B cell (primary cell): ENCODE measurements around the gene SMC4. TPM values are rescaled to one million over a fixed set of nuclear protein-coding genes. Genes with fewer than 3 reads are reported as not detected.
A peak's percentile ranks its signal among the peaks of the same experiment; 100 is the strongest.

Experiments
- ATAC-seq: fragments of 200-7000 bp; cut with Tn5 transposase; one replicate; pipeline ENCODE4 v1.10.0; 2021; ENCODE audit warnings: low read depth, mild to moderate bottlenecking, moderate number of reproducible peaks, moderate library complexity
- CTCF ChIA-PET: fragments of 350-600 bp; sonication (Branson Sonifier 250); formaldehyde crosslinking; loops from one replicate; lab custom pipeline; 2021; ENCODE audit warnings: antibody characterized with exemption, inconsistent platforms; lab: Charles Lee
- POLR2A ChIA-PET: fragments of 350-600 bp; sonication (Branson Sonifier 250); formaldehyde crosslinking; loops from one replicate; lab custom pipeline; 2021; ENCODE audit warnings: antibody characterized with exemption; lab: Charles Lee
- DNase-seq: peaks from one replicate; pipeline ENCODE4 v3.0.0; 2013
- H2AFZ ChIP-seq: 2 replicates; pipeline ENCODE4 v1.6.1; 2012; ENCODE audit warnings: mild to moderate bottlenecking, low read depth, low read length; ENCODE audit not compliant: insufficient read depth, poor library complexity, severe bottlenecking
- H3K27ac ChIP-seq, 2 donors: 1 replicate in 1 of 2; 2 replicates in 1 of 2; pipeline ENCODE4 v1.5.1; 2012 to 2013; ENCODE audit warnings: low read length in 2 of 2, mild to moderate bottlenecking in 2 of 2, moderate library complexity in 1 of 2
- H3K27me3 ChIP-seq, 4 experiments: fragments of 200-600 bp in 1 of 4; sonication (generic) in 1 of 4; replicated peaks in 1 of 4; 1 replicate in 2 of 4; 2 replicates in 2 of 4; pipeline versions ENCODE4 v1.6.1 to v1.7.0; 2013 to 2016; ENCODE audit warnings: low read length in 3 of 4, mild to moderate bottlenecking in 2 of 4, mixed read lengths in 1 of 4, moderate library complexity in 1 of 4; ENCODE audit not compliant: insufficient read depth in 4 of 4, control insufficient read depth in 3 of 4; ENCODE audit errors: control extremely low read depth in 1 of 4
- H3K36me3 ChIP-seq, 2 experiments: replicated peaks in 1 of 2; 1 replicate in 1 of 2; 2 replicates in 1 of 2; pipeline versions ENCODE4 v1.6.1 to v1.7.1; 2013; ENCODE audit warnings: low read length in 1 of 2; ENCODE audit not compliant: insufficient read depth in 2 of 2, control insufficient read depth in 1 of 2; ENCODE audit errors: control extremely low read depth in 1 of 2, extremely low read depth in 1 of 2
- H3K4me1 ChIP-seq, 2 donors: fragments of 200-600 bp in 1 of 2; sonication (generic) in 1 of 2; 1 replicate in 1 of 2; 2 replicates in 1 of 2; pipeline versions ENCODE4 v1.5.1 to v1.6.1; 2013 to 2017; ENCODE audit warnings: low read length in 2 of 2; ENCODE audit not compliant: control insufficient read depth in 2 of 2, insufficient read depth in 2 of 2
- H3K4me2 ChIP-seq: replicated peaks from 2 replicates; pipeline ENCODE3; 2012; ENCODE audit warnings: mild to moderate bottlenecking, low read depth, low read length; ENCODE audit not compliant: poor library complexity, severe bottlenecking
- H3K4me3 ChIP-seq, 5 experiments: fragments of 200-600 bp in 1 of 5; sonication (generic) in 1 of 5; 1 replicate in 3 of 5; 2 replicates in 2 of 5; pipeline versions ENCODE4 v1.5.1 to v1.7.0; 2011 to 2016; ENCODE audit warnings: low read length in 4 of 5, mild to moderate bottlenecking in 4 of 5, low read depth in 2 of 5, control low read depth in 1 of 5, moderate library complexity in 1 of 5; ENCODE audit not compliant: insufficient read depth in 1 of 5; ENCODE audit errors: control extremely low read depth in 1 of 5, extremely low read depth in 1 of 5
- H3K79me2 ChIP-seq: fragments of 200-600 bp; sonication (generic); one replicate; pipeline ENCODE4 v1.6.0; 2016; ENCODE audit warnings: low read length; ENCODE audit not compliant: control insufficient read depth, insufficient read depth
- H3K9ac ChIP-seq: fragments of 200-600 bp; sonication (generic); 2 replicates; pipeline ENCODE4 v1.6.1; 2017; ENCODE audit warnings: mild to moderate bottlenecking, low read length, moderate library complexity
- H3K9me3 ChIP-seq, 3 donors: one replicate each; pipeline versions ENCODE4 v1.6.1 to v1.7.1; 2013; ENCODE audit warnings: low read length in 2 of 3; ENCODE audit not compliant: control insufficient read depth in 2 of 3, insufficient read depth in 1 of 3; ENCODE audit errors: control extremely low read depth in 1 of 3
- H4K20me1 ChIP-seq: 2 replicates; pipeline ENCODE4 v1.6.0; 2012; ENCODE audit warnings: mild to moderate bottlenecking, low read length; ENCODE audit not compliant: insufficient read depth, control insufficient read depth, poor library complexity, severe bottlenecking
- H3K27ac Mint-ChIP-seq: one replicate; pipeline ENCODE4 v1.8.0; 2021; ENCODE audit warnings: mixed read lengths
- H3K27me3 Mint-ChIP-seq: one replicate; pipeline ENCODE4 v1.8.0; 2021; ENCODE audit warnings: mixed read lengths
- H3K4me1 Mint-ChIP-seq: one replicate; pipeline ENCODE4 v1.8.0; 2021; ENCODE audit warnings: mixed read lengths
- H3K4me3 Mint-ChIP-seq: one replicate; pipeline ENCODE4 v1.8.0; 2021; ENCODE audit warnings: mixed read lengths
- H3K9me3 Mint-ChIP-seq: one replicate; pipeline ENCODE4 v1.8.0; 2022; ENCODE audit warnings: mixed read lengths; ENCODE audit not compliant: insufficient read depth
- EZH2 ChIP-seq: IDR thresholded peaks from 2 replicates; pipeline ENCODE4 v1.6.1; 2012; ENCODE audit warnings: borderline replicate concordance, low read depth, mild to moderate bottlenecking, moderate library complexity, low read length; ENCODE audit not compliant: insufficient read depth, poor library complexity, severe bottlenecking
- WGBS: methylation state at CpG from one replicate; pipeline ENCODE4 v1.1.5; 2013; ENCODE audit warnings: missing lambda C conversion rate; ENCODE audit not compliant: insufficient coverage; 5-methylcytosine and 5-hydroxymethylcytosine counted together
- intact Hi-C: fragments of 100-400 bp; cut with micrococcal nuclease; formaldehyde crosslinking; loops from one replicate; pipeline ENCODE4 v1.10.0; 2022
- polyA plus RNA-seq: library from polyadenylated mRNA; depleted of rRNA; stranded (reverse); fragments of >200 nt; gene quantifications from 2 replicates; pipeline ENCODE4 v1.2.3, GENCODE V29; 2012
- total RNA-seq, 2 donors: library from RNA; stranded (reverse); fragments of 120-200 nt in 1 of 2; gene quantifications; 1 replicate in 1 of 2; 2 replicates in 1 of 2; pipeline versions ENCODE4 v1.2.3 to v1.2.4, GENCODE V29; 2013 to 2022
- TF ChIP-seq, protein P1 (sequence below): fragments of 200-600 bp; IDR thresholded peaks from one replicate; pipeline ENCODE4 v1.8.0; 2022; ENCODE audit warnings: antibody characterized with exemption, mild to moderate bottlenecking

SMC4 gene
- total and polyA plus RNA-seq, 2 donors (not counting 1 experiment from before 2014, with no cell fraction given), result 12.4 to 55.1 TPM

DNA sequence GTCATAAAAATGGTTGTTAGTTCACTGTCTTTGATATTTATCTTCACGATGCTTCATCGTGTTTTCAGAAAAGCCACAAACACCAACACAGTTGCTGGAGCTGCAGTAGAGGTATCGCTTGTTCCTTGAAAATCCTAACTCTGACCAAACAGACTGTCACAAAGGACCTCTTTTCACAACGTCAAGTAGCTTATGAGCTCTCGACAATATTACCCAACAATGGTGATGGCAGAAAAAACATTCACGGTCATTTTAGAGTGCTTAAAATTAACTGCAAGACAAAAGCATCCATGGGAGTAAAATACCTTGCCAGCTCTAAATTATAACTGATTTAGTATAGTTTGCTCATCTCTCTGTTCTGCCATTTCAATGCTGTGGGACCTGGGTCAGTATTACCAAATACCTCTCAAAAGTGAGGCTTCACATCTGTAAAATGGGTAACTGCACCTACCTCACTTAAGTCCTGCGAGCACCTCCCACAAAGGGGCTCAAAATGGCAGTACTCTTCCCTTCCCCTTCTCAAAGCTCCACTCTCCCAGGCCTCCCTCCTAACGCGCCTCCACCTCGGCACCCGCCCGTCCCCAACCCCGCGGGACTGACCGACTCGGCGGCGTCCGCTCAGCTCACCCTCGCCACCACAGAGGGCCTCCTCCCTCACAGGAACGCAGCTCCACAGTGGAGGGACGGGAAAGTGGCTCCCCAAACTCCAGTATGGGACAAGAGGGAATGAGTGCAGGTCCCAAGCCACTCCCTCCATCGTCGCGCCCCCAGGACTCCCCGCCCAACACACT lies 49.6 kb downstream of the SMC4 start:
- intact Hi-C loops, result loop anchor here (1.0 to 10.0 kb wide), 6 partner anchors 38 to 776 kb away; partner anchors contain the start of genes IFT80, KPNA4, NMD3 and PPM1L
- peak overlapping the region; percentile 95 for H3K4me3 Mint-ChIP-seq
- H3K9me3 ChIP-seq, result peaks cover 0 to 10% (median 0%) of the 10 kb centered on the region in 3 donors
- H3K36me3 ChIP-seq, result no peaks in the 10 kb centered on the region
- H3K27ac ChIP-seq, result peak overlapping the region; percentile 70 to 84
- peak overlapping the region; percentile 84 to 99 (median 95) for H3K4me3 ChIP-seq
- WGBS, result under 1% methylated on average over 14 of the region's 26 CpGs
- peaks cover 35% of the 10 kb centered on the region for H3K4me1 Mint-ChIP-seq
- ATAC-seq, result peak; percentile 23
- no peaks in the 10 kb centered on the region for H3K9me3 Mint-ChIP-seq
- TF ChIP-seq, protein P1, sequence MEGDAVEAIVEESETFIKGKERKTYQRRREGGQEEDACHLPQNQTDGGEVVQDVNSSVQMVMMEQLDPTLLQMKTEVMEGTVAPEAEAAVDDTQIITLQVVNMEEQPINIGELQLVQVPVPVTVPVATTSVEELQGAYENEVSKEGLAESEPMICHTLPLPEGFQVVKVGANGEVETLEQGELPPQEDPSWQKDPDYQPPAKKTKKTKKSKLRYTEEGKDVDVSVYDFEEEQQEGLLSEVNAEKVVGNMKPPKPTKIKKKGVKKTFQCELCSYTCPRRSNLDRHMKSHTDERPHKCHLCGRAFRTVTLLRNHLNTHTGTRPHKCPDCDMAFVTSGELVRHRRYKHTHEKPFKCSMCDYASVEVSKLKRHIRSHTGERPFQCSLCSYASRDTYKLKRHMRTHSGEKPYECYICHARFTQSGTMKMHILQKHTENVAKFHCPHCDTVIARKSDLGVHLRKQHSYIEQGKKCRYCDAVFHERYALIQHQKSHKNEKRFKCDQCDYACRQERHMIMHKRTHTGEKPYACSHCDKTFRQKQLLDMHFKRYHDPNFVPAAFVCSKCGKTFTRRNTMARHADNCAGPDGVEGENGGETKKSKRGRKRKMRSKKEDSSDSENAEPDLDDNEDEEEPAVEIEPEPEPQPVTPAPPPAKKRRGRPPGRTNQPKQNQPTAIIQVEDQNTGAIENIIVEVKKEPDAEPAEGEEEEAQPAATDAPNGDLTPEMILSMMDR, result no peak
- TF ChIP-seq EZH2, result no peak
- CTCF ChIA-PET, result interaction anchor here (0.6 to 3.3 kb wide), 5 partner anchors 11 to 417 kb away, joined by 3 to 16 read pairs (median 3); no protein-coding TSS in a partner anchor
- H3K79me2 ChIP-seq, result peaks cover 47% of the 10 kb centered on the region
- DNase-seq, result no peak
- peak overlapping the region; percentile 92 for H3K4me2 ChIP-seq
- peaks cover 16 to 18% of the 10 kb centered on the region in 2 donors for H3K4me1 ChIP-seq
- peak overlapping the region; percentile 91 for H3K27ac Mint-ChIP-seq
- peak overlapping the region; percentile 97 for H3K9ac ChIP-seq
- no peaks in the 10 kb centered on the region for H4K20me1 ChIP-seq
- peaks cover 0 to 3% (median 0%) of the 10 kb centered on the region in 4 experiments for H3K27me3 ChIP-seq
- peak overlapping the region; percentile 100 for H2AFZ ChIP-seq
- POLR2A ChIA-PET, result interaction anchor here (1.0 to 1.5 kb wide), 2 partner anchors 49 to 306 kb away, joined by 4 read pairs; partner anchors contain the start of gene SMC4
- H3K27me3 Mint-ChIP-seq, result no peaks in the 10 kb centered on the region
